Measurements from ENCODE around the gene SPG11. TPM values are rescaled to one million over a fixed set of nuclear protein-coding genes. Genes with fewer than 3 reads are reported as not detected.

SPG11 gene
- total and polyA plus RNA-seq, 9 of the 15 experiments (the other 6 are each of a cell fraction or from before 2014, with no cell fraction given), result 23.3 to 71.2 (median 45.6) TPM

DNA sequence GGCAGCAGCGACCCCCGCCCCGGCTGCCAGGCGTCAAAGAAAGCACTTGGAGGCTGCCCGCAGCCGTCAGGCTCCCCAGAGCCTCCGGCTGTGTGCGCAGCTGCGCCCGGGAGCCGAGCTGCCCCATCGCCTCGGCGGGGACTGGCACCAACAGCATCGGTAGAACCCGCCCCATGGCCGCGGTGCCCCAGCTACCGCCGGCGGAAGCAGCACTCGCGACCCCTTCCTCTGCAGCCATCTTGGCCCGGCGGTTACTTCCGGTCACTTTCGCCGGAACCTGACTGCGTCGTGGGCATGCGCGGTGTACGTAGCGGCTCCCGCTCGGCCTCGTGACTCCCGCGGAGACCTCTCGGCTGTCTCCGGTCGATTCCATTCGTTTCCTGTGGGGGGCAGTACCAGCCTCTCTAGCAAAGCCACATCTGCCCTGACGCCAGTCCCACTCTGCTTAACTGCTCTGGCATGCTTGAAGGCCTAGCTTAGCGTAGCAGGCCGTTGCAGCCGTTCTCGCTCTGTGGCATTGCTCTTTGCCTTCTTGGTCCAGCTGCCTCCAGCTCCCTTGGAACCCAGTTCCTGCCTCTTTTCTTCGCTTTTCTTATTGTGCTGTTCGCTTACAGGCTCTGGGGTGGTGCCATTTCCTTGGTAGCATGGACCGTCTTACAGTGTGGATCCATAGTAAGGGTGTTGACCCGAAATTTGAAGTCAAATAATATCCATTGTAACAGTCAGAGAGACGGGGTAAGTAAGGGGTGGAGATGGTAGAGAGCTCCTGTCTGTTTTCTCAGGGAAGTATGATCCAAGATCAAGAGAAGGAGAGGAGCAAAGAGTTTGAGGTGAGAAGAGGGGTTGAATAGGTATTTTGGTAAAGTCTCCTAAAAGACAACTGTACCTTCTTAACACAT is at the start of gene SPG11 (continued):
- peak; percentile 92 for TF ChIP-seq MEF2D (tag; conservative IDR thresholded peaks at IDR 0.05; ENCODE audit: low read depth)

DNA sequence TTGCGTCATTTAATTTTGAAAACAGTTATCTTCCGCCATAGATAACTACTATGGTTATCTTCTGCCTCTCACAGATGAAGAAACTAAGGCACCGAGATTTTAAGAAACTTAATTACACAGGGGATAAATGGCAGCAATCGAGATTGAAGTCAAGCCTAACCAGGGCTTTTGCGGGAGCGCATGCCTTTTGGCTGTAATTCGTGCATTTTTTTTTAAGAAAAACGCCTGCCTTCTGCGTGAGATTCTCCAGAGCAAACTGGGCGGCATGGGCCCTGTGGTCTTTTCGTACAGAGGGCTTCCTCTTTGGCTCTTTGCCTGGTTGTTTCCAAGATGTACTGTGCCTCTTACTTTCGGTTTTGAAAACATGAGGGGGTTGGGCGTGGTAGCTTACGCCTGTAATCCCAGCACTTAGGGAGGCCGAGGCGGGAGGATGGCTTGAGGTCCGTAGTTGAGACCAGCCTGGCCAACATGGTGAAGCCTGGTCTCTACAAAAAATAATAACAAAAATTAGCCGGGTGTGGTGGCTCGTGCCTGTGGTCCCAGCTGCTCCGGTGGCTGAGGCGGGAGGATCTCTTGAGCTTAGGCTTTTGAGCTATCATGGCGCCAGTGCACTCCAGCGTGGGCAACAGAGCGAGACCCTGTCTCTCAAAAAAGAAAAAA is 49.0 kb upstream of the SPG11 start:
- in situ Hi-C loops (cut with MboI), result no loop called here
- Histone ChIP-seq H3K27me3 (ENCODE audit: control insufficient read depth in 2 of 2, insufficient read depth in 2 of 2, low read length in 2 of 2) (no peaks in the 10 kb centered on the region), H3K4me1 (replicated peaks in 1 of 2; ENCODE audit: control insufficient read depth in 2 of 2, insufficient read depth in 2 of 2, low read length in 2 of 2) (peaks cover 5 to 14% of the 10 kb centered on the region in 2 experiments; a peak in 4 of 5 replicates), H3K36me3 (ENCODE audit: control insufficient read depth, insufficient read depth, low read length) (peaks cover 34% of the 10 kb centered on the region), H3K27ac (ENCODE audit: extremely low read depth, low read depth, low read length) (peak overlapping the region; percentile 90), H3K9ac (ENCODE audit: insufficient read depth in 1 of 2, low read depth in 2 of 2, low read length in 2 of 2) (peak overlapping the region; percentile 78 to 88), H2AFZ (ENCODE audit: low read depth, low read length) (peak overlapping the region; percentile 96), H4K20me1 (replicated peaks; ENCODE audit: control insufficient read depth, insufficient read depth, low read length) (0 out of 2 replicates have a peak, but pooled peaks cover 4% of the 10 kb centered on the region), H3K9me3 (replicated peaks; ENCODE audit: control insufficient read depth, insufficient read depth, low read depth, low read length) (no peaks in the 10 kb centered on the region), H3K4me3 (peak overlapping the region; percentile 74), H3K4me2 (ENCODE audit: insufficient read depth, low read length) (peak overlapping the region; percentile 86), H3K9me1 (ENCODE audit: control insufficient read depth, insufficient read depth, low read length) (peaks cover 3% of the 10 kb centered on the region), H3K79me2 (ENCODE audit: control insufficient read depth, insufficient read depth, low read length) (peaks cover 49% of the 10 kb centered on the region)
- peak; percentile 61 for ATAC-seq
- FAIRE-seq, result peak; percentile 80
- WGBS (ENCODE audit: insufficient coverage, low coverage, missing lambda C conversion rate), result under 1% methylated on average over 24 of the region's 24 CpGs
- no TSS peak for BruUV-seq (replicated peaks)
- DNase-seq (ENCODE audit: extremely low read depth in 1 of 4, low spot score in 3 of 4), result peak in 3 of 4 experiments; percentile 15 to 85 (median 59)
- ChIA-PET POLR2A (interaction anchor here (0.5 to 5.4 kb wide), 23 partner anchors 12 to 868 kb away, joined by 3 to 136 read pairs (median 5); partner anchors contain the start of genes SPG11 and TRIM69), CTCF (ENCODE audit: low intra/inter-chr PET ratio) (interaction anchor here (0.7 kb wide), 4 partner anchors 16 to 213 kb away, joined by 3 to 4 read pairs (median 3); no protein-coding TSS in a partner anchor)
- intact Hi-C loops (cut with micrococcal nuclease), result loop anchor here (1.0 to 10.0 kb wide), 4 partner anchors 26 to 212 kb away; partner anchors contain the start of gene SPG11
- TF ChIP-seq, protein P1, sequence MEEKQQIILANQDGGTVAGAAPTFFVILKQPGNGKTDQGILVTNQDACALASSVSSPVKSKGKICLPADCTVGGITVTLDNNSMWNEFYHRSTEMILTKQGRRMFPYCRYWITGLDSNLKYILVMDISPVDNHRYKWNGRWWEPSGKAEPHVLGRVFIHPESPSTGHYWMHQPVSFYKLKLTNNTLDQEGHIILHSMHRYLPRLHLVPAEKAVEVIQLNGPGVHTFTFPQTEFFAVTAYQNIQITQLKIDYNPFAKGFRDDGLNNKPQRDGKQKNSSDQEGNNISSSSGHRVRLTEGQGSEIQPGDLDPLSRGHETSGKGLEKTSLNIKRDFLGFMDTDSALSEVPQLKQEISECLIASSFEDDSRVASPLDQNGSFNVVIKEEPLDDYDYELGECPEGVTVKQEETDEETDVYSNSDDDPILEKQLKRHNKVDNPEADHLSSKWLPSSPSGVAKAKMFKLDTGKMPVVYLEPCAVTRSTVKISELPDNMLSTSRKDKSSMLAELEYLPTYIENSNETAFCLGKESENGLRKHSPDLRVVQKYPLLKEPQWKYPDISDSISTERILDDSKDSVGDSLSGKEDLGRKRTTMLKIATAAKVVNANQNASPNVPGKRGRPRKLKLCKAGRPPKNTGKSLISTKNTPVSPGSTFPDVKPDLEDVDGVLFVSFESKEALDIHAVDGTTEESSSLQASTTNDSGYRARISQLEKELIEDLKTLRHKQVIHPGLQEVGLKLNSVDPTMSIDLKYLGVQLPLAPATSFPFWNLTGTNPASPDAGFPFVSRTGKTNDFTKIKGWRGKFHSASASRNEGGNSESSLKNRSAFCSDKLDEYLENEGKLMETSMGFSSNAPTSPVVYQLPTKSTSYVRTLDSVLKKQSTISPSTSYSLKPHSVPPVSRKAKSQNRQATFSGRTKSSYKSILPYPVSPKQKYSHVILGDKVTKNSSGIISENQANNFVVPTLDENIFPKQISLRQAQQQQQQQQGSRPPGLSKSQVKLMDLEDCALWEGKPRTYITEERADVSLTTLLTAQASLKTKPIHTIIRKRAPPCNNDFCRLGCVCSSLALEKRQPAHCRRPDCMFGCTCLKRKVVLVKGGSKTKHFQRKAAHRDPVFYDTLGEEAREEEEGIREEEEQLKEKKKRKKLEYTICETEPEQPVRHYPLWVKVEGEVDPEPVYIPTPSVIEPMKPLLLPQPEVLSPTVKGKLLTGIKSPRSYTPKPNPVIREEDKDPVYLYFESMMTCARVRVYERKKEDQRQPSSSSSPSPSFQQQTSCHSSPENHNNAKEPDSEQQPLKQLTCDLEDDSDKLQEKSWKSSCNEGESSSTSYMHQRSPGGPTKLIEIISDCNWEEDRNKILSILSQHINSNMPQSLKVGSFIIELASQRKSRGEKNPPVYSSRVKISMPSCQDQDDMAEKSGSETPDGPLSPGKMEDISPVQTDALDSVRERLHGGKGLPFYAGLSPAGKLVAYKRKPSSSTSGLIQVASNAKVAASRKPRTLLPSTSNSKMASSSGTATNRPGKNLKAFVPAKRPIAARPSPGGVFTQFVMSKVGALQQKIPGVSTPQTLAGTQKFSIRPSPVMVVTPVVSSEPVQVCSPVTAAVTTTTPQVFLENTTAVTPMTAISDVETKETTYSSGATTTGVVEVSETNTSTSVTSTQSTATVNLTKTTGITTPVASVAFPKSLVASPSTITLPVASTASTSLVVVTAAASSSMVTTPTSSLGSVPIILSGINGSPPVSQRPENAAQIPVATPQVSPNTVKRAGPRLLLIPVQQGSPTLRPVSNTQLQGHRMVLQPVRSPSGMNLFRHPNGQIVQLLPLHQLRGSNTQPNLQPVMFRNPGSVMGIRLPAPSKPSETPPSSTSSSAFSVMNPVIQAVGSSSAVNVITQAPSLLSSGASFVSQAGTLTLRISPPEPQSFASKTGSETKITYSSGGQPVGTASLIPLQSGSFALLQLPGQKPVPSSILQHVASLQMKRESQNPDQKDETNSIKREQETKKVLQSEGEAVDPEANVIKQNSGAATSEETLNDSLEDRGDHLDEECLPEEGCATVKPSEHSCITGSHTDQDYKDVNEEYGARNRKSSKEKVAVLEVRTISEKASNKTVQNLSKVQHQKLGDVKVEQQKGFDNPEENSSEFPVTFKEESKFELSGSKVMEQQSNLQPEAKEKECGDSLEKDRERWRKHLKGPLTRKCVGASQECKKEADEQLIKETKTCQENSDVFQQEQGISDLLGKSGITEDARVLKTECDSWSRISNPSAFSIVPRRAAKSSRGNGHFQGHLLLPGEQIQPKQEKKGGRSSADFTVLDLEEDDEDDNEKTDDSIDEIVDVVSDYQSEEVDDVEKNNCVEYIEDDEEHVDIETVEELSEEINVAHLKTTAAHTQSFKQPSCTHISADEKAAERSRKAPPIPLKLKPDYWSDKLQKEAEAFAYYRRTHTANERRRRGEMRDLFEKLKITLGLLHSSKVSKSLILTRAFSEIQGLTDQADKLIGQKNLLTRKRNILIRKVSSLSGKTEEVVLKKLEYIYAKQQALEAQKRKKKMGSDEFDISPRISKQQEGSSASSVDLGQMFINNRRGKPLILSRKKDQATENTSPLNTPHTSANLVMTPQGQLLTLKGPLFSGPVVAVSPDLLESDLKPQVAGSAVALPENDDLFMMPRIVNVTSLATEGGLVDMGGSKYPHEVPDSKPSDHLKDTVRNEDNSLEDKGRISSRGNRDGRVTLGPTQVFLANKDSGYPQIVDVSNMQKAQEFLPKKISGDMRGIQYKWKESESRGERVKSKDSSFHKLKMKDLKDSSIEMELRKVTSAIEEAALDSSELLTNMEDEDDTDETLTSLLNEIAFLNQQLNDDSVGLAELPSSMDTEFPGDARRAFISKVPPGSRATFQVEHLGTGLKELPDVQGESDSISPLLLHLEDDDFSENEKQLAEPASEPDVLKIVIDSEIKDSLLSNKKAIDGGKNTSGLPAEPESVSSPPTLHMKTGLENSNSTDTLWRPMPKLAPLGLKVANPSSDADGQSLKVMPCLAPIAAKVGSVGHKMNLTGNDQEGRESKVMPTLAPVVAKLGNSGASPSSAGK (IDR thresholded peaks at IDR 0.05), result 0 out of 2 replicates have a peak, but pooled peaks have one; percentile 8
- TF ChIP-seq MTA1 (IDR thresholded peaks at IDR 0.05; ENCODE audit: borderline replicate concordance), result peak; percentile 20; the same call in 1 of the 2 replicates
- peak; percentile 48 for TF ChIP-seq SUPT5H (IDR thresholded peaks at IDR 0.05)
- no peak for TF ChIP-seq ZNF408 (CRISPR knock-in tag; IDR thresholded peaks at IDR 0.05; ENCODE audit: low read depth)

All from K562 (cell line).